ENCODE data around the gene SMIM11. TPM values are rescaled to one million over a fixed set of nuclear protein-coding genes. Genes with fewer than 3 reads are reported as not detected.

SMIM11 gene
- total RNA-seq, 1 experiment from 2014 or later: 17.2 TPM

- no peaks in the 10 kb centered on the region for H3K27me3 ChIP-seq (replicated peaks; ENCODE audit: control insufficient read depth, insufficient read depth, low read length)
- H3K36me3 Mint-ChIP-seq (ENCODE audit: insufficient read depth, unreplicated experiment): no peaks in the 10 kb centered on the region
- H3K4me1 ChIP-seq: no peaks in the 10 kb centered on the region
- no peaks in the 10 kb centered on the region for H3K4me1 Mint-ChIP-seq (ENCODE audit: low read depth, unreplicated experiment)
- H3K4me3 Mint-ChIP-seq (ENCODE audit: unreplicated experiment): no peak overlapping the region
- H3K4me3 ChIP-seq (ENCODE audit: low read depth, low read length): no peak overlapping the region
- H3K9me3 ChIP-seq: no peaks in the 10 kb centered on the region
- TF ChIP-seq CTCF (IDR thresholded peaks at IDR 0.05; ENCODE audit: insufficient read depth in 1 of 2, low read depth in 1 of 2, low read length in 1 of 2, severe bottlenecking in 1 of 2, unreplicated experiment in 1 of 2): no peak
- intact Hi-C loops (cut with micrococcal nuclease; ENCODE audit: unreplicated experiment): no loop called here
- DNase-seq: no peak
- no peaks in the 10 kb centered on the region for H3K36me3 ChIP-seq (ENCODE audit: control insufficient read depth, insufficient read depth, low read length)
- ChIA-PET CTCF (no interaction called here), POLR2A (no interaction called here)
- H3K9me3 Mint-ChIP-seq (ENCODE audit: unreplicated experiment): no peaks in the 10 kb centered on the region
- peaks cover 2% of the 10 kb centered on the region for H3K27me3 Mint-ChIP-seq (ENCODE audit: insufficient read depth, unreplicated experiment)
- BruUV-seq (replicated peaks): no TSS peak
- H3K27ac Mint-ChIP-seq (ENCODE audit: unreplicated experiment): no peak overlapping the region
These were observed 43.0 kb upstream of the SMIM11 start for GRCh38 chr21:34332347-34332746.

- intact Hi-C loops (cut with micrococcal nuclease; ENCODE audit: unreplicated experiment): no loop called here
- no peak overlapping the region for H3K27ac Mint-ChIP-seq (ENCODE audit: unreplicated experiment)
These were observed 42.1 kb upstream of the SMIM11 start for GRCh38 chr21:34333121-34333739.

GRCh38 chr21:34335316-34335715 is 40.0 kb upstream of the SMIM11 start:
- no peaks in the 10 kb centered on the region for H3K27me3 Mint-ChIP-seq (ENCODE audit: insufficient read depth, unreplicated experiment)
- H3K9me3 Mint-ChIP-seq (ENCODE audit: unreplicated experiment): no peaks in the 10 kb centered on the region
- no peak for DNase-seq
- intact Hi-C loops (cut with micrococcal nuclease; ENCODE audit: unreplicated experiment): no loop called here
- H3K4me1 ChIP-seq: no peaks in the 10 kb centered on the region
- H3K27ac Mint-ChIP-seq (ENCODE audit: unreplicated experiment): no peak overlapping the region
- BruUV-seq (replicated peaks): no TSS peak
- H3K36me3 ChIP-seq (ENCODE audit: control insufficient read depth, insufficient read depth, low read length): no peaks in the 10 kb centered on the region
- H3K27me3 ChIP-seq (replicated peaks; ENCODE audit: control insufficient read depth, insufficient read depth, low read length): no peaks in the 10 kb centered on the region
- ChIA-PET CTCF (no interaction called here), POLR2A (interaction anchor here (0.6 kb wide), 1 partner anchor 12 kb away, joined by 3 read pairs; no protein-coding TSS in a partner anchor)
- no peak overlapping the region for H3K4me3 ChIP-seq (ENCODE audit: low read depth, low read length)
- H3K4me1 Mint-ChIP-seq (ENCODE audit: low read depth, unreplicated experiment): no peaks in the 10 kb centered on the region
- H3K4me3 Mint-ChIP-seq (ENCODE audit: unreplicated experiment): no peak overlapping the region
- no peaks in the 10 kb centered on the region for H3K9me3 ChIP-seq
- TF ChIP-seq CTCF (IDR thresholded peaks at IDR 0.05; ENCODE audit: insufficient read depth in 1 of 2, low read depth in 1 of 2, low read length in 1 of 2, severe bottlenecking in 1 of 2, unreplicated experiment in 1 of 2): no peak
- H3K36me3 Mint-ChIP-seq (ENCODE audit: insufficient read depth, unreplicated experiment): no peaks in the 10 kb centered on the region

More at GRCh38 chr21:34333121-34333739, 42.1 kb upstream of the SMIM11 start:
- Histone ChIP-seq H3K4me1 (no peaks in the 10 kb centered on the region), H3K9me3 (no peaks in the 10 kb centered on the region), H3K27me3 (replicated peaks; ENCODE audit: control insufficient read depth, insufficient read depth, low read length) (no peaks in the 10 kb centered on the region), H3K36me3 (ENCODE audit: control insufficient read depth, insufficient read depth, low read length) (no peaks in the 10 kb centered on the region), H3K4me3 (ENCODE audit: low read depth, low read length) (no peak overlapping the region)
- ChIA-PET CTCF (interaction anchor here (0.6 kb wide), 2 partner anchors 14 to 261 kb away, joined by 5 to 6 read pairs; no protein-coding TSS in a partner anchor), POLR2A (no interaction called here)
- no peak for DNase-seq
- no peak for TF ChIP-seq CTCF (IDR thresholded peaks at IDR 0.05; ENCODE audit: insufficient read depth in 1 of 2, low read depth in 1 of 2, low read length in 1 of 2, severe bottlenecking in 1 of 2, unreplicated experiment in 1 of 2)
- peaks cover under 1% of the 10 kb centered on the region for H3K27me3 Mint-ChIP-seq (ENCODE audit: insufficient read depth, unreplicated experiment)
- H3K9me3 Mint-ChIP-seq (ENCODE audit: unreplicated experiment): no peaks in the 10 kb centered on the region
- no TSS peak for BruUV-seq (replicated peaks)
- H3K4me3 Mint-ChIP-seq (ENCODE audit: unreplicated experiment): no peak overlapping the region
- H3K4me1 Mint-ChIP-seq (ENCODE audit: low read depth, unreplicated experiment): no peaks in the 10 kb centered on the region
- H3K36me3 Mint-ChIP-seq (ENCODE audit: insufficient read depth, unreplicated experiment): no peaks in the 10 kb centered on the region

Data from Caco-2 (cell line).